Cardiac fibroblast (primary cell): Measurements from ENCODE around the gene LAMB1.

Experiments used
- DNase-seq, 2 donors: peaks; one replicate each; pipeline versions ENCODE4 v3.0.0 to v3.0.0-alpha.2; 2010; ENCODE audit warnings: low read depth in 2 of 2
- H3K4me3 ChIP-seq, 2 donors: replicated peaks in 1 of 2; 1 replicate in 1 of 2; 2 replicates in 1 of 2; pipeline ENCODE4 v1.5.1; 2011; ENCODE audit warnings: low read depth in 2 of 2, low read length in 2 of 2, mild to moderate bottlenecking in 2 of 2, moderate library complexity in 1 of 2
- TF ChIP-seq, protein P1 (sequence below): IDR thresholded peaks from one replicate; pipeline ENCODE4 v1.5.1; 2011; ENCODE audit warnings: low read depth, mild to moderate bottlenecking, low read length, inconsistent platforms

Gene LAMB1

DNA sequence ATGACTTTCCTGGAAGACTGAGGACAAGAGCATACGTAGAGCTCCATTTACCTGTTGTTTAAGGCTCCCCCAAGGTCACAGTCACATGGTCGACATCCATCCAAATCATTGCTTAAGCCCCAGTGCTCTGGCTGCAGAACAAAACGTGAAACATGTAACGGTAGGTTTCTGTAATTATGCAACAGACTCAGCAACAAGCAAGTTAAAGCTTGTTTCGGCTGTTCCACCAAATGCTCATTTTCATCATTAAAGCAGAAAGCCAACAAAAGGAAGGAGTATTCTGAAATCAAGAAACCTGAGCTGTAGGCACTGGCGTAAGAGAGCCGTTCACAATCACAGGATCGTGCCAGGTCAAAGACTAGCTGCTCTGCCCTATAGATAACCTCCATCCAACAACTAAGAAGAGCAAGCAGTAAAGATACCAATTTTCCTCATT, 30.0 kb downstream of the LAMB1 start:
- H3K4me3 ChIP-seq, result no peak overlapping the region
- DNase-seq, result peak; percentile 52 to 66
- TF ChIP-seq, protein P1, sequence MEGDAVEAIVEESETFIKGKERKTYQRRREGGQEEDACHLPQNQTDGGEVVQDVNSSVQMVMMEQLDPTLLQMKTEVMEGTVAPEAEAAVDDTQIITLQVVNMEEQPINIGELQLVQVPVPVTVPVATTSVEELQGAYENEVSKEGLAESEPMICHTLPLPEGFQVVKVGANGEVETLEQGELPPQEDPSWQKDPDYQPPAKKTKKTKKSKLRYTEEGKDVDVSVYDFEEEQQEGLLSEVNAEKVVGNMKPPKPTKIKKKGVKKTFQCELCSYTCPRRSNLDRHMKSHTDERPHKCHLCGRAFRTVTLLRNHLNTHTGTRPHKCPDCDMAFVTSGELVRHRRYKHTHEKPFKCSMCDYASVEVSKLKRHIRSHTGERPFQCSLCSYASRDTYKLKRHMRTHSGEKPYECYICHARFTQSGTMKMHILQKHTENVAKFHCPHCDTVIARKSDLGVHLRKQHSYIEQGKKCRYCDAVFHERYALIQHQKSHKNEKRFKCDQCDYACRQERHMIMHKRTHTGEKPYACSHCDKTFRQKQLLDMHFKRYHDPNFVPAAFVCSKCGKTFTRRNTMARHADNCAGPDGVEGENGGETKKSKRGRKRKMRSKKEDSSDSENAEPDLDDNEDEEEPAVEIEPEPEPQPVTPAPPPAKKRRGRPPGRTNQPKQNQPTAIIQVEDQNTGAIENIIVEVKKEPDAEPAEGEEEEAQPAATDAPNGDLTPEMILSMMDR, result no peak

DNA sequence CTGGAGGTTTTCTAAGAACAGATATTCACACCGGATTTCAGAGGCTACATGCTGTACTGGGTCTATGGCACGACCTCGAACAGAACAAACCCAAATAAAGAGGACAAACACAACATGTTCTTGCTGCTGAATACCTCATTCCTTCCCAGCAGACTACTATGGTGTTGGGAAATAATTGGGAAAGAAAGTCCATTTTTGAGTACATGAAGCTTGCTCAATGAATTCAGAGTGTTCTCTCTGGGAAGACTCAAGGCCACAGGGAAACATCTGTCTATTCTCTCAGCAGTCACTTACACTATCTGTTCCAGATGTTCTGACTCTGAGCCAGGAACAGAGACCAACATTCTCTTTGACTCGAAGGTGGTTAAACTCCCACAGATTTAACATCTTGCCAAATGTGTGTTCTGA, 30.9 kb downstream of the LAMB1 start:
- TF ChIP-seq, protein P1, result no peak
- DNase-seq, result peak; percentile 96 to 97
- no peak overlapping the region for H3K4me3 ChIP-seq

DNA sequence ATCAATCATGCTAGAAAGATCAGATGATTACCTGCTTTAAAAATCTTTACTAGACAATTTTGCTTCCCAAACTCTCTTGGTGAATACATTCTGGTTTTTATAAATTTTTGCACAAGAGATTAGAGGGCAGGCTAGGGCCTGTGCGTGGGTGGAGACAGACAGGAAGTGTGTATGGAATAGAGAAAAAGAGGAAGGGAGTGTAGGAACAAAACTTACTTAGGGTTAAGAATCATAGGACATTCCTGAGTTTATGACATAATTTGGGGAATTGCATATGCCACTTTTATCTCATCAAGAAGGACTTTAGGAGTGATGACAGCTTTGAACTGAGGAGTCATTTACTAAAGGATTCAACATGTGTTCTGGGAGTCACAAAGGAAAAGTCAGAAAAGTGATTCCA, 31.3 kb downstream of the LAMB1 start:
- H3K4me3 ChIP-seq, result no peak overlapping the region
- peak; percentile 81 to 91 for DNase-seq
- TF ChIP-seq, protein P1, result no peak

DNA sequence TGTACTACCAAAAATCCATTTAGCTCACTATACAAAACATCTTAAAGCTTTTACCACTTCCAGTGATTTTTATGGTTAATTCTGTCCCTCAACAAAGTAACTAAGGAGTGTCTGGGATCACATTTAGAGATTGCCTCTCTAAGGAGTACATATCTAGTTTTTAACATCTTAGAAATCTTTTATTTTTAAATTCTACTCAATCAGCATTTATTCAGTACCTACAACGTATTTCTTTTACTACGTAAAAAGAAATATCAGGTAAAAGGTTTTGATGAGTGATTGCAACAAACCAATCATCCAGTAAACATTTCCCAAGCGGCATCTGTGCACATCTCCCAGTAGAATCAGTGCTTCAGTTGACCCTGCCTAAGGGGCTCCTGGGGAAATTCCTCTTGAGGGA, 31.9 kb downstream of the LAMB1 start:
- TF ChIP-seq, protein P1, result no peak
- no peak for DNase-seq
- no peak overlapping the region for H3K4me3 ChIP-seq

DNA sequence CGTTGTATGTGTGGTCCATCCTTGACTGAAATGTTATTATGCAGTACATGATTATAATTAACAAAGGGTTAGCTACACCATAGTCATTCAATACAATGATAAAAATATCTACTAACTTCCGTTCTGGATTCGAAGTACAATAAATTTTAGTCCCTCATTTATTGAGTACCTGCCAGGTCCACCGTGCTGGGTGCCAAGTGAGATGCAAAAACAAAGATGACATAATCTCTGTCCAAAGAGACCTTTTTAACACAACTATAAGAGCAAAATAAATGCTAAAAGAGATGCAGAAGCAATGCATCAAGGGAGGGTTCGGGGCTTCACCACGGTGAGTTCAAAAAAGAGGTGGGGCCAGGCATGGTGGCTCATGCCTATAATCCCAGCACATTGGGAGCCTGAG, 33.1 kb downstream of the LAMB1 start:
- no peak for DNase-seq
- H3K4me3 ChIP-seq, result no peak overlapping the region
- TF ChIP-seq, protein P1, result no peak

DNA sequence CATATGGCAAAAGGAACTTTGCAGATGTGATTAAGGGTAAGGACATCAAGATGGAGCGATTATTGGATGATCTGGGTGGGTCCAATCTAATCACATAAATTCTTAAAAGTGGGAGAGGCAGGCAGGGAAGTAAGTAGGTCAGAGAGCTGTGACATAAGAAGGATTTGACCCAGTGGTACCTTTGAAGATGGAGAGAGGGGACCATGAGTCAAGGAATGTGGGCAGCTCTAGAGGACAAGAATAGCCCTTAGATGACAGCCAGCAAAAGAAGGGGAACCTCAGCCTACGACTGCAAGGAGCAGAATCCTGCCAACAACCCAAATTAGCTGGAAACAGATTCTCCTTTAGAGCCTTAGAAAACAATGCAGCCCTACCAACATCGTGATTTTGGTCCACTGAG, 34.5 kb downstream of the LAMB1 start:
- TF ChIP-seq, protein P1, result no peak
- no peak for DNase-seq
- no peak overlapping the region for H3K4me3 ChIP-seq

DNA sequence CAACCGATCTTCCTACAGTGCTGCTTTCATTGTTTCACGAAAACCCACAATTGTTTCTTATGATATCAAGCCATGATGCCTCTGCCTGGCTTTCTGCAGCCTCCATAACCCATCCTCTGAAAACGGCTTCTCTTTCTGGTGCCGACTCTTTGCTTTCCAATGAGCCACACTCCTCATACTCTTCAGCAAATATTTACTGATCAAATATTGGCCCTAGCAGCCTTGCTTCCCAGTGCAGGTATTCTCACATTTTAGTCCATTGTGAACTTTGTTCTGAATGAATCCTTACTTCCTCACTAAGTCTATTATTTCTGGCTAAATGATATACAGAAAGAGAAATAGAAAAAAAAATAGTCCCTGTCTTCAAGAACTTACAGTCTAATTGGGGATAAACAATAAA, 35.5 kb downstream of the LAMB1 start:
- H3K4me3 ChIP-seq, result no peak overlapping the region
- TF ChIP-seq, protein P1, result no peak
- no peak for DNase-seq
